ENCODE measurements around the gene AHCYL1.
"Not testable (repeated sequence)": the region's sequence is repeated elsewhere in the genome, so short reads cannot be mapped to it uniquely, and the experiment has no call there.

Gene AHCYL1

GRCh38 chr1:109984456-109985246 is at the start of gene AHCYL1:
TSS of gene AHCYL1 (plus strand) at chr1:109984765. CDS start at chr1:109985053, 288 bp downstream.
- peak; percentile 98 for DNase-seq

GRCh38 chr1:109935451-109935900 is 49.1 kb upstream of the AHCYL1 start:
- DNase-seq: no peak

GRCh38 chr1:109937738-109938137 is 46.8 kb upstream of the AHCYL1 start:
- no peak for DNase-seq

- DNase-seq: no peak
These were observed 46.0 kb upstream of the AHCYL1 start for GRCh38 chr1:109938556-109938955.

- DNase-seq: no peak
These were observed 42.1 kb upstream of the AHCYL1 start for GRCh38 chr1:109942434-109942833.

GRCh38 chr1:109944541-109944940 is 40.0 kb upstream of the AHCYL1 start:
- no peak for DNase-seq

- DNase-seq: no peak
These were observed 38.1 kb upstream of the AHCYL1 start for GRCh38 chr1:109946511-109946910.

GRCh38 chr1:109947582-109948284 is 36.8 kb upstream of the AHCYL1 start:
- no peak for DNase-seq

- DNase-seq: no peak
These were observed 36.3 kb upstream of the AHCYL1 start for GRCh38 chr1:109948285-109948630.

GRCh38 chr1:109950038-109950437 is 34.5 kb upstream of the AHCYL1 start:
- DNase-seq: no peak

GRCh38 chr1:109950509-109950908 is 34.1 kb upstream of the AHCYL1 start:
- DNase-seq: no peak

- not testable (repeated sequence) for DNase-seq
These were observed 33.1 kb upstream of the AHCYL1 start for GRCh38 chr1:109951501-109951900.

- no peak for DNase-seq
These were observed 30.5 kb upstream of the AHCYL1 start for GRCh38 chr1:109954041-109954512.

- no peak for DNase-seq
These were observed 25.0 kb upstream of the AHCYL1 start for GRCh38 chr1:109959632-109959973.

- DNase-seq: no peak
These were observed 24.4 kb upstream of the AHCYL1 start for GRCh38 chr1:109959974-109960744.

- DNase-seq: no peak
These were observed 23.8 kb upstream of the AHCYL1 start for GRCh38 chr1:109960745-109961094.

GRCh38 chr1:109963864-109964263 is 20.7 kb upstream of the AHCYL1 start:
- no peak for DNase-seq

GRCh38 chr1:109969146-109969829 is 15.3 kb upstream of the AHCYL1 start:
- no peak for DNase-seq

- no peak for DNase-seq
These were observed 14.7 kb upstream of the AHCYL1 start for GRCh38 chr1:109969907-109970306.

GRCh38 chr1:109971559-109971958 is 13.0 kb upstream of the AHCYL1 start:
- no peak for DNase-seq

- DNase-seq: no peak
These were observed 10.4 kb upstream of the AHCYL1 start for GRCh38 chr1:109974191-109974590.

- no peak for DNase-seq
These were observed 8.8 kb upstream of the AHCYL1 start for GRCh38 chr1:109975718-109976117.

GRCh38 chr1:109976762-109977161 is 7.8 kb upstream of the AHCYL1 start:
- no peak for DNase-seq

Measured in NK-92 treated with Interleukin-12 subunit alpha and Interleukin-12 subunit beta, amount 100 ng/mL, for 24 hours (cell line).